ENCODE measurements around the gene SOHLH1.

SOHLH1 gene

GRCh38 chr9:135696446-135696845 is 2.8 kb downstream of the SOHLH1 start:
- TF ChIP-seq TCF12 (IDR thresholded peaks at IDR 0.05; ENCODE audit: low read depth): no peak
- TF ChIP-seq TAF1 (IDR thresholded peaks at IDR 0.05; ENCODE audit: low read depth): no peak
- TF ChIP-seq MAX (IDR thresholded peaks at IDR 0.05): no peak
- TF ChIP-seq YY1 (IDR thresholded peaks at IDR 0.05; ENCODE audit: low read depth): no peak
- TF ChIP-seq RAD21 (IDR thresholded peaks at IDR 0.05; ENCODE audit: low read depth): no peak

DNA sequence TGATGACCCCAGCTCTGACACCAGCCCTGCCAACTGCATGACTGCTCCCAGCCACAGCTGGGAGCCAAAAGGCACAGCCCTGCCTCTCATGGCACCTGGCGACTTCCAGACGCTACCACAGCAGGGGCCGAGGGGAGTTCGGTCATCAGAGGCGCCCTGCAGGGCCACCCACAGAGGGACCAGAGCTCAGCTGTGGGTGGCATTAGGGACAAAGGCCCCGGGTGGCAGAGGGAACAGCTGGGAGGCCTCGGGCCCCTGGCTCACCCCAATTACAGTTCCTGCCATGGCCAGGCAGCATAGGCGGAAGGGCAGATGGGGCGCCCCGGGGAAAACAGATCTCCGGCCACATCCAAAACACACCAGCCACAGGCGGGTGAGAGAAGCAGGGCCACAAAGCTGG is 3.6 kb downstream of the SOHLH1 start:
- TF ChIP-seq EP300 (IDR thresholded peaks at IDR 0.05; ENCODE audit: borderline replicate concordance) (no peak), CREB1 (IDR thresholded peaks at IDR 0.05; ENCODE audit: low read depth) (no peak), EGR1 (IDR thresholded peaks at IDR 0.05) (no peak), NFIC (IDR thresholded peaks at IDR 0.05) (no peak), TAF1 (IDR thresholded peaks at IDR 0.05; ENCODE audit: low read depth) (no peak), TEAD4 (IDR thresholded peaks at IDR 0.05) (no peak), FOXM1 (IDR thresholded peaks at IDR 0.05; ENCODE audit: borderline replicate concordance, low read depth) (no peak), CEBPB (IDR thresholded peaks at IDR 0.05) (no peak), RAD21 (IDR thresholded peaks at IDR 0.05; ENCODE audit: low read depth) (no peak), REST (IDR thresholded peaks at IDR 0.05; ENCODE audit: low read depth) (no peak), ZBTB7A (IDR thresholded peaks at IDR 0.05; ENCODE audit: low read depth) (no peak), TCF12 (IDR thresholded peaks at IDR 0.05; ENCODE audit: low read depth) (no peak), YY1 (IDR thresholded peaks at IDR 0.05; ENCODE audit: low read depth) (no peak), MAX (IDR thresholded peaks at IDR 0.05) (no peak)
- TF ChIP-seq, protein P1, sequence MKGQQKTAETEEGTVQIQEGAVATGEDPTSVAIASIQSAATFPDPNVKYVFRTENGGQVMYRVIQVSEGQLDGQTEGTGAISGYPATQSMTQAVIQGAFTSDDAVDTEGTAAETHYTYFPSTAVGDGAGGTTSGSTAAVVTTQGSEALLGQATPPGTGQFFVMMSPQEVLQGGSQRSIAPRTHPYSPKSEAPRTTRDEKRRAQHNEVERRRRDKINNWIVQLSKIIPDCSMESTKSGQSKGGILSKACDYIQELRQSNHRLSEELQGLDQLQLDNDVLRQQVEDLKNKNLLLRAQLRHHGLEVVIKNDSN (IDR thresholded peaks at IDR 0.05): no peak

- TF ChIP-seq ZBTB7A (IDR thresholded peaks at IDR 0.05; ENCODE audit: low read depth) (no peak), EP300 (IDR thresholded peaks at IDR 0.05; ENCODE audit: borderline replicate concordance) (no peak), FOXM1 (IDR thresholded peaks at IDR 0.05; ENCODE audit: borderline replicate concordance, low read depth) (no peak), REST (IDR thresholded peaks at IDR 0.05; ENCODE audit: low read depth) (no peak), MAX (IDR thresholded peaks at IDR 0.05) (no peak), CREB1 (IDR thresholded peaks at IDR 0.05; ENCODE audit: low read depth) (no peak), CEBPB (IDR thresholded peaks at IDR 0.05) (no peak), NFIC (IDR thresholded peaks at IDR 0.05) (no peak)
- TF ChIP-seq, protein P1 (IDR thresholded peaks at IDR 0.05): no peak
These were observed 4.2 kb downstream of the SOHLH1 start for GRCh38 chr9:135695036-135695435.

DNA sequence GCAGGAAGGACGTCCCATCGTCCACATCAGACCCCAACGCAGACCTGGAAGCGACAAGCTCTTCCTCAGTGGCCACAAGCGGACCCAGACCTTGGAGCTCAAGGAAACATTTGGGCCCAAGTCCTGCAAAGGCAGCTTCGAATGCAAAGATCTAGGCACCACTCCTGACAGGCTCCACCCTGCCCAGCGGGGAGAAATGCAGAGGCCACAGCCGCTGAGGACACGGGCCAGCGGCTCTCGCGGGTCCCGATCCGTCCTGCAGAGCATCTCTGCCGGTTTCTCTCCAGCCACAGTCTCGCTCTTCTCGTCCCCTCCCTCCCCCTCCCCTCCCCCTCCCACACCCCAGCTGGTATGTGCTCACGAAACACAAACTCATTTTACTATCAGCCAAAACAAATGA is 4.9 kb downstream of the SOHLH1 start:
- TF ChIP-seq ZBTB7A (IDR thresholded peaks at IDR 0.05; ENCODE audit: low read depth) (no peak), EP300 (IDR thresholded peaks at IDR 0.05; ENCODE audit: borderline replicate concordance) (no peak), REST (IDR thresholded peaks at IDR 0.05; ENCODE audit: low read depth) (no peak), TAF1 (IDR thresholded peaks at IDR 0.05; ENCODE audit: low read depth) (no peak), MAX (IDR thresholded peaks at IDR 0.05) (no peak), TCF12 (IDR thresholded peaks at IDR 0.05; ENCODE audit: low read depth) (no peak), TEAD4 (IDR thresholded peaks at IDR 0.05) (no peak), NFIC (IDR thresholded peaks at IDR 0.05) (no peak), FOXM1 (IDR thresholded peaks at IDR 0.05; ENCODE audit: borderline replicate concordance, low read depth) (no peak), CEBPB (IDR thresholded peaks at IDR 0.05) (no peak), YY1 (IDR thresholded peaks at IDR 0.05; ENCODE audit: low read depth) (no peak), CREB1 (IDR thresholded peaks at IDR 0.05; ENCODE audit: low read depth) (no peak), RAD21 (IDR thresholded peaks at IDR 0.05; ENCODE audit: low read depth) (no peak), EGR1 (IDR thresholded peaks at IDR 0.05) (no peak)
- TF ChIP-seq, protein P1 (IDR thresholded peaks at IDR 0.05): no peak
